Prostate gland (tissue), 2 donors: Measurements from ENCODE around the gene ICE2.

Source experiments
- POLR2A ChIP-seq: fragments of 450-650 bp; IDR thresholded peaks from one replicate; pipeline ENCODE4 v1.6.1; 2016; ENCODE audit warnings: antibody characterized with exemption, mild to moderate bottlenecking
- POLR2AphosphoS5 ChIP-seq: sonication (generic); formaldehyde crosslinking; IDR thresholded peaks from one replicate; pipeline ENCODE4 v1.6.1; 2017; ENCODE audit warnings: antibody characterized with exemption
- TF ChIP-seq, protein P1 (sequence below), 4 experiments: fragments of 200-600 bp in 2 of 4; fragments of 450-650 bp in 2 of 4; sonication (generic) in 2 of 4; IDR thresholded peaks; 1 replicate in 3 of 4; 2 replicates in 1 of 4; pipeline ENCODE4 v1.5.1; 2016 to 2019; ENCODE audit warnings: antibody characterized with exemption in 4 of 4, mild to moderate bottlenecking in 2 of 4, moderate library complexity in 2 of 4

- TF ChIP-seq, protein P1, sequence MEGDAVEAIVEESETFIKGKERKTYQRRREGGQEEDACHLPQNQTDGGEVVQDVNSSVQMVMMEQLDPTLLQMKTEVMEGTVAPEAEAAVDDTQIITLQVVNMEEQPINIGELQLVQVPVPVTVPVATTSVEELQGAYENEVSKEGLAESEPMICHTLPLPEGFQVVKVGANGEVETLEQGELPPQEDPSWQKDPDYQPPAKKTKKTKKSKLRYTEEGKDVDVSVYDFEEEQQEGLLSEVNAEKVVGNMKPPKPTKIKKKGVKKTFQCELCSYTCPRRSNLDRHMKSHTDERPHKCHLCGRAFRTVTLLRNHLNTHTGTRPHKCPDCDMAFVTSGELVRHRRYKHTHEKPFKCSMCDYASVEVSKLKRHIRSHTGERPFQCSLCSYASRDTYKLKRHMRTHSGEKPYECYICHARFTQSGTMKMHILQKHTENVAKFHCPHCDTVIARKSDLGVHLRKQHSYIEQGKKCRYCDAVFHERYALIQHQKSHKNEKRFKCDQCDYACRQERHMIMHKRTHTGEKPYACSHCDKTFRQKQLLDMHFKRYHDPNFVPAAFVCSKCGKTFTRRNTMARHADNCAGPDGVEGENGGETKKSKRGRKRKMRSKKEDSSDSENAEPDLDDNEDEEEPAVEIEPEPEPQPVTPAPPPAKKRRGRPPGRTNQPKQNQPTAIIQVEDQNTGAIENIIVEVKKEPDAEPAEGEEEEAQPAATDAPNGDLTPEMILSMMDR (IDR thresholded peaks at IDR 0.05): no peak
- TF ChIP-seq POLR2A (no peak), POLR2AphosphoS5 (no peak)
Measured at GRCh38 chr15:60486742-60487141, 7.8 kb upstream of the ICE2 start.
